Measurements from ENCODE around the gene HS3ST6.

- TF ChIP-seq CTCF (IDR thresholded peaks at IDR 0.05) (no peak), EZH2 (IDR thresholded peaks at IDR 0.05) (no peak), EZH2phosphoT487 (IDR thresholded peaks at IDR 0.05) (no peak)
Measured at GRCh38 chr16:1879477-1879876, 38.7 kb downstream of the HS3ST6 start.
